RKO (cell line): ENCODE data around the gene CDHR3.
"Not testable (repeated sequence)": the region's sequence is repeated elsewhere in the genome, so short reads cannot be mapped to it uniquely, and the experiment has no call there.

Experiments used
- DNase-seq: peaks from one replicate; pipeline ENCODE4 v3.0.0-alpha.2; 2016; ENCODE audit warnings: low spot score

CDHR3 gene

DNA sequence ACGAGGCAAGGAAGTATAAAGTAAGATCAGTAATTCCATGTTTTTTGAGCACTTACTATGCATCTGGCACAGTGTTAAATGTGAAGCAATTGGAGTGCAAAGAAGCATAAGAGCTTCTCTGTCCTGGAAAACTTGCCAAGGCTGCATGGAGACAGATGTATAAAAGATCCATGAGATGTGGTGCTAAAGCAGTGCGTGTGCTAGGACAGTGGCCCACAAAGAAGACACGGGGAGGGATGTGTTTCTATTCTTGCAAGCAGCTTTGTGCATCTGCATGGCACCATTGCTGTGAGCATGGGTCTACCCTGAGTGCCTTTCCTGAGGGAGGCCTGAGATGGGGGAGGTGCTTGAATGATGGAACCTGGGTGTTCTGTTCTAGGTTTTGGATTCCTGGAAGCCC, 5.1 kb upstream of the CDHR3 start:
- no peak for DNase-seq

DNA sequence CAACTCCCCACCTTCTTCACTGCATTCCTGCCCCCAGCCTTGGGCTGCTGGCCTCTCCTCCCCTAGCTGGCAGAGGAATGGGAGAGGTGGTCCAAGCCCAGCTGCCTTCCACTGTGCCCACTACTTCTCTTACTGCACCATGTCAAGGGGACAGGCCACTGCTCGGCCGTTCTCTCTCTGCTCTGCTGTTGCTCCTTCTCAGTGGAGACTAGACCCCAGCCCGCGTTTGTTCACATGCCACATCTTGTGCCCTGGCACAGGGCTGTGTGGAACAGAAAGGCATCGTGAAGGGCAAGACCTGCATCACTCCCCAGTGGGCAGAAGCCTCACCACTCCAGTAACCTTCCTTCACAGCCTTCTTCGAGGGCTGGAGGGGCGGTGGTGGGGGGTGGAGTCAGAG, 711 bp upstream of the CDHR3 start:
- no peak for DNase-seq

DNA sequence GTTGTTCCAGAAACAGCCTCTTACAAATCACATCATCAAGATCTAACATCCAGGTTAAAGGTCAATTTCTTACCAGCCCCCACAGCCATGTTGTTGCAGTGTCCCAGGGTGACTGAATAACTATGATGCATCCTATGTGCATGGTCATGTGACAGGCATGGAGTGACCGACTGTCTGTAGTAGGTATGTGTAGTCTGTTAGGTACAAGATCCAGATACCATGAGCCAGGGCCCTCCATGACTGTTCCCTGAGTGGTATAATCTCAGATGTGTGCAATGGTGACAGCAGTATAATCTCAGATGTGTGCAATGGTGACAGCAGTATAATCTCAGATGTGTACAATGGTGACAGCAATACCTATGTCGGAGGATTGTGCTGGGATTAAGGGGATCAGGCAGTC, 8.8 kb downstream of the CDHR3 start:
- DNase-seq: peak; percentile 20

DNA sequence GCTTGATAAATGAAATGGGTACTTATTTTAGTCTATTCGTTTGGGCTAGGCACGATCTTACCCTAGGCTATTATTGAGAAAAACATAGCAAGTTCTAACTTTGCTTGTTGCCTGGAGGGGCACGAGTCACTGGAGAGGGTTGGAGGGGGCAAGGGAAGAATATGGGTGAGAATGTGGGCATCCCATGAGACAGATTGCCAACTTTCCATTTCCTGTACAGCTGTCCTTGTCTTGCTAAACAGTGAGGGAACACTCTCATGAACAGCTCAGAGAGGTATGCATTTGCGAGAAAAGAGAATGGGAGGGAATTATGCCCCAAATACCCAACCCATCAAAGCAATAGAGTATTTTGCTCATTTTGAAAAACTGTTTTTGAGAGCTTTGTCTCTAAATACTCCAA, 9.2 kb downstream of the CDHR3 start:
- DNase-seq: no peak

DNA sequence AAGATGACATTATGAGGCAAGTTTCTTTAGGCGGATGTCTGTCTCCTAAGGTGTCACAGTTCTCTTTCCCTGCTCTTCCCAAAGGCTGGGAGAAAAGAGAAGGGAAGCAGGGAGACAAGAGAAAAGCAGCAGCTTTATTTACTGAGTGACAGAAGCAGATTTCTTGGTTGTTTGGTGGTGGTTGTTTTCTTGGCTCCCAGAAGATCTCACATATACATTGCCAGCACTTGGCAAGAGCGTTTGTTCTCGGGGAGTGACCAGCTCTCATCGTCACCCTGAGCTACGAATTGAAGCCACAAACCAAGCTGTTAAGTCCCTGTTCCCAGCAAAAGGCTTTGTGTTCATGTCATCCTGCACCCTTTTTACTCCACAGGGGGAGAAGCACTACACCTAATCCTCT, 11.4 kb downstream of the CDHR3 start:
- no peak for DNase-seq

DNA sequence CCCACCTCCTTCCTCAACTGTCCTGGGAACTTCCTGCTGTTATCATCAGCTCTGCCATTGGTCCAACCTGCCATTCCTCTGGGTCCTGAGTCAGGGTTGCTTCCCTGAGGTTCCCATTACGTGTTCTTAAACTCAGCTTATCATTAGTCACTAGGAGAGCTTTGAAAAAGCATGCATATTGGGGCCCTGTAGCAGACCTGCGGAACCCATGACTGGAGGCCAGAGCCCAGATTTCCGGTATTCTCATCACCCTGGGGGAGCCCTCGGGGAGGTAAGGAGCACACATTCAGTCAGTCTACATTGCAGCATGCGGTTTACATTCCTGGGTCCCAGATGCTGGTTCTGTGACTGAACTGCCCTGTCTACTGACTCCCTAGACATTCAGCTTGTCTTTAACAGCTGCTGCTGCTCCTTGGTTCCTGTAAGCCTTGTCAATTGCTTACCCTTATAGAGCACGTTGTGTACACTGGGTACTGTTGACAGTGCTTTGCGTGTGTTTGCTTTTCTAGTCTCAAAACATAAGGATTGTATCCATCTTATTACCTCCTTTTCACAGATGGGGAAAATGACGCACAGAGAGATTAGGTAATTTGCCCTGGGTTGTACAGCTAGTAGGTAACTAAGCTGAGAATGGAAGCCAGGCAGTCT, 12.8 kb downstream of the CDHR3 start:
- peak; percentile 61 for DNase-seq

DNA sequence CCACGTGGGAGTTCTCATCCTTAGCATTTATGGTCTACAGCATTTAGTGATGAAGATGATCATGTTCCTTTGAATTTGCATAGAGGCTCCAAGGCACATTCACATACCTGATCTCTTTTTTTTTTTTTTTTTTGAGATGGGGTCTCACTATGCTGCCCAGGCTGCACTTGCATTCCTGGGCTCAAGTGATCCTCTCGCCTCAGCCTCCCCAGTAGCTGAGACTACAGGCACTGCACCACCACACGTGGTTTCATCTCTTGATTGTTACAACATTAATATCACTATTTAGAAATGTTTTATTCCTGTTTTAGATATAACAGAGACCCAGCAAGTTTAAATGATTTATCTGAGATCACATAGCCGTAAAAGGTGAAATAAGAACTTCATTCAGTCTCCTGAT, 13.8 kb downstream of the CDHR3 start:
- no peak for DNase-seq

DNA sequence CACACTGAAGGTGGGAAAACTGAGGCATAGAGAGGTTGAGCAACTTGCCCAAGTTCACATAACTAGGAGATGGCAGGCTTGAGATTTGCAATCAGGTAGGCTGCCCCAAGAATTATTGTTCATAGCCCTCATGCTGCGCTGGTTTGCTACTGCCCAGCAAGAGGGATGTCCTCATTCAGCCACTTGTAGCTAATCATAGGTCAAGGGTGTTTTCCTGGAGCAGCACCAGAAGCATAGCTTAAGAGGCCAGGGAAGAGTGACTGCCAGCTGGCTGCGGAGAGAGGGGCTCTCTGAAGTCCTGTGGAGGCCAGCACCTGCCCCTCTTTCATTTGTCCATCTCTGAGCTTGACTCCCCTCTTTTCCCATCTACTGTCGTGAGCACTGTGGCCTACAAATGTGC, 15.0 kb downstream of the CDHR3 start:
- no peak for DNase-seq

DNA sequence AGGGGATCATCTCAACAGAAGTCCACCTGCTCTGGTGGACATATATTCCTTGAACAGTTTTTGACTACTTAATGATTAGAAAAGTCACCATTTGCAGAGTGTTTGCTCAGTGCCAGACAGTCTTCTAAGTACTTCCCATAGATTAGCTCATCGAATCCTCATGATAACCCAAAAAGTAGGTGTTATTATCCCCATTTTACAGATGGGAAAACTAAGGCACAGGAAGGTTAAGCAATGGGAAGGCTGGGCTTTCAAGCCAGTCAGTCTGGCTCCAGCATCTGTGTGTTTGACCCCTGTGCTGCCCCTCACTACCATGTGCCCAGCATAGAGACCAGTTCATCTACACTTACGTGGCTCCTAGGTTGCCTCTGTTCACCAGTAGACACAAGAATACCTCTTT, 15.9 kb downstream of the CDHR3 start:
- DNase-seq: no peak

DNA sequence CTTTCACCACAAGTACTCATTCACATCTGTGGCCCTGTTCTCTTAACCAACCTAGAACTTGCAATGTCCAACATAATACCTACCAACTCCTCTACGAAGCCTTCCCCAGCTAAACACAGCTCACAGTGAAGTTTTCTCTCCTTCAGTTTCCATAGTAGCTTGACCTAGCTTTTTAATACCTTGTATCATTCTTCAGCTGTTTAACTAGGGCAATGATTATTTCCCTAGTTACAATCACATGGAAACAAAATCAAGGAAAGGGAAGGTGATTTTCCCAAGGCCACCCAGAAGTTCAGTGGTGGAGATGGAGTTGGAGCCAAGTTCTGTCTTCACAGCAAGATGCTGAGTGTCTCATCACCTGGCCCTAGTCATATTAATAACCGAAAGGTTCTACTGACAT, 16.3 kb downstream of the CDHR3 start:
- no peak for DNase-seq

DNA sequence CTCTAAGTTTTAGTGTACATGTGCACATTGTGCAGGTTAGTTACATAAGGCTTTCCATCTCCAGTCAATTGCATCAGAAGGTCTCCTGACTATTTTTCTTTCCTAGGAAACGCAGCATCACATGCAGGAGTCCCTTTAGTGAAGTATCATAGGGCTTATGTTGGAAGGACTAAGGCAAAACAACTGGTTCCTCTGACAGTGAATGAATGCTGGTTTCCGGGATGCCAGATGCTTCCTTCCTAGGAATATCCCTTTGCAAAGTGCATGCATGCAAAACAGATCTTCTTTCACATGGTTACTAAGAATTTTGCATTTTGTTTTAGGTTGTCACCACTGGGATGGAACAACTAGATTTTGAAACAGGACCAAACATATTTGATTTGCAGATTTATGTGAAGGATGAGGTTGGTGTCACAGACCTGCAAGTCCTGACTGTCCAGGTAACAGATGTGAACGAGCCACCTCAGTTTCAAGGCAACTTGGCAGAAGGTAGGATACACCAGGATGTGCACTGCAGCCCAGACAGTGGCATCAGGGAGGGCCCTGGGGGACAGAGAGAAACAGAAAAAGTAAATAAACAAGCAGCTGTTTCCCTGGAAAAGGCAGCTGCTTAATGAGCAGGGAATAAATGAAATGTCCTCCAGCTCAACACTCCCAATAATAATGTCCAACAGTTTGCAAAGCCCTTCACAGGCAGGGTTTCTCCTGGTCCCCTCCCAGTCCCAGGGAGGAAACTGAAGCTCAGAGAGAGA, 17.8 kb downstream of the CDHR3 start:
- no peak for DNase-seq

DNA sequence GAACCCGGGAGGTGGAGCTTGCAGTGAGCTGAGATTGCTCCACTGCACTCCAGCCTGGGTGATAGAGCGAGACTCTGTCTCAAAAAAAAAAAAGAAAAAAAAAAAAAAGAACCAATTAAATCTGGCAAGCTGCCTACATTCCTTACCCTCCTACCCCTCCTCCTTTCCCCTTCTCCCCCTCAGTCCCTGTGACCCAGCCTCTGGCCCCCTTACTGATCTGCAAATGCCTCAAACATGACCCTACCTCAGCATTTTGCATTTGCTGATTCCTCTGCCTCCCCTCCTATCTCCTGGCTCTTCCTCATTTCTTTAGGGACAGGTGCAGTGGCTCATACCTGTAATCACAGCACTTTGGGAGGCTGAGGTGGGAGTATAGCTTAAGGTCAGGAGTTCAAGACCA, 19.3 kb downstream of the CDHR3 start:
- no peak for DNase-seq

DNA sequence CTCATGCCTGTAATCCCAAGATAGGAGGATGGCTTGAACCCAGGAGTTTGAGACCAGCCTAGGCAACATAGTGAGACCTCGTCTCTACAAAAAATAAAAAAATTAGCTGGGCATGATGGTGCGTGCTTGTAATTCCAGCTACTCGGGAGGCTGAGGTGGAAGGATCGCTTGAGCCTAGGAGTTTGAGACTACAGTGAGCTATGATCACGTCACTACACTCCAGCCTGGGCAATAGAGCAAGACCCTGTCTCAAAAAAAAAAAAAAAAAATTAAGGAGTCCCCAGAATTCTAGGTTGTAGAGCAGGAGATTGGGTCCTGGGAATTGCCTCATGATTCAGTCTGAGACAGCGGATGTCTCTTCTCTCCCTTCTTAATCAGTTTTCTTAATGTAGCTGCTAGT, 21.7 kb downstream of the CDHR3 start:
- not testable (repeated sequence) for DNase-seq

DNA sequence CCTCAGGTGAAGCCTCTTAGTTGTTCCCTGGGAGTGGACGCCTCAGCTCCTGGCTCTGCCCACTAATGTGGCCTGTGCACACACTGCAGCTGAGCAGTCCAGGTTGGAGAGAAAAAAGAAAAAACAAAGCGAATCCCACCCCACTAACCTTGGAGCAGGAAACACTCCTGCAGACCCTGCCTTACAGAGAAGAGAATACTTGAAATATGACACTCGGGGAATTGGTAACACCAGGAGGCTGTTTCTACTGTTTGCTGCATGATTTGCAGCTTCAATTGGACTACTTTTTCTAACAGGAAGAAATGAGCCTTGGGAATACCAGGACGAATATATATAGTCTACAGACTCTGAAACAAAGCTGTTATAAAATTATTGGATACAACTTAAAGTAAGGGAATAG, 22.2 kb downstream of the CDHR3 start:
- no peak for DNase-seq

DNA sequence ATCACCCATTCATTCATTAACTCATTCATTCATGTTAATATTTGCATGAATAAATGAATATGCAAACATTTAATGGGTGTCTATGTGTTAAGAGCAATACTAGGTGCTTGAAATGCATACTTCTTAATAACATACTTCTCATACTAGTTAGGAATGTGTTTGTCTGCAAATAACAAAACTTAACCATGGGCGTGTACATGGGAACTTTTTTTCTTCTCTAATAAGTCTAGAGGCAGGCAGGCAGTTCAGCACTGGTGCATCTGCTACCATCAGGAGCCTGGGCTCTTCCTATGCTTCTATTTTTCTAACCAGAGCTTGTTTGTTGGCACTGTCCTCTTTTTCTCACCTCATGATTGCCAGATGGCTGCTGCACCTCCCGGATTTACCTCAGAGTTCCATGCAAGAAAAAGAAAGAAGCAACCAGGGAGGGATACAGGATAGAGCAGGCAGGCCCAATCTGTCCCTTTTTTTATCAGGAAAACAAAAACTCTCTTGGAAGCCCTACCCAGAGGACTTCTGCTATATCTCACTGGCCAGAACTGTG, 22.7 kb downstream of the CDHR3 start:
- no peak for DNase-seq

DNA sequence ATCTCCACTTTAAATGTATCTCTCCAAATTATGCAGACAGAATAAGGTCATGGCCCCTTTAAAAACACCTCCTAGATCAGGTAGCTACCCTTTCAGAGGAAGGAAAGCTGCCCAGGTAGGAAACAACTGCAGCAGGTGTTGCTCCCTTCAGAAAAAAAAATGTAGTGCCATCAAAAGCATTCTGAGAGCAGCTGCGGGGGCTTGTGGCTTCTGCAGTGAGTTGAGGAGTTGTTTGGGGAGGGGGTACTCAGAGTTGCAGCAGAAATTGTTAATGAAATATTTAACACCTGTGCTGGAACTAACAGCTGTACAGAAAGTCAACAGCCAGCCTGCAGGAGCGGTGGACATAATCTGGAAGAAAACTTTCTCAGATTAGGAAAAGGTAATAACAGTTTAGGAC, 24.0 kb downstream of the CDHR3 start:
- DNase-seq: no peak

DNA sequence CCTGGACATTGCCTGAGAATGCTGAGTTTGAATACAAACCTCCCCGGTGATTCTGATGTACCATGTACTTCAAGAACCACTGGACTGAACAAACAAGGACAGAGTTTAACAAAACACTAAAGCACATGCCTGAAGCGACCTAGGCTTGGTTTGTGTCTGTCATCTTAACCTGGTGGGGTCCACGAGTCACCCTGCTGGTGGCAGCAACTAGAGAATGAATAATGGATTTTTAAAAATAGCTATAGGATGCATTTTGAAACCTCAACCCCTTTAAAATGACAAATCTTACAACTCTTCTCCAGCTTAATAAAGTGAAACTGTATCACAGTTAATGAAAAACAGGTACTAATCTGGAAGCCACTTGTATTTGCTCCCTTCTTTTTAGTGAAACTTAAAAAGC, 25.2 kb downstream of the CDHR3 start:
- no peak for DNase-seq

DNA sequence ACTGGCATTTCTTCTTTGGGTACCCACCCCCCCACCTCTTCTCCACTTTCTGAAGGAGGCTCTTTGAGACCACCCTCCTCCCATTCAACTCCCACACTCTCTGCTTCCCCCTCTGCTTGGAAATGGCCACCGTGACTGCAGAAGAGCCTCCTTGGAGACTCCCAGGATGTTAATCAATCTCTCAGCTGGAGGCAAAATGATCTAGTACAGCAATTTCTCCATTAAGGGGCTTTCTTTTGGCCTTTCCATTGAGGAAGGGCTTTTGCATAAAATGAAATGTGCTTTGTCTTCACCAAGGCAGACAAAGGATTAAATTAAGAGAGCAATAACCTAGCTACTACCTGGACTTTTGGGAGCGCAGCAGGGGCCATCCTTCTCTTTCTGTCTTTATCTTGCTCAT, 26.1 kb downstream of the CDHR3 start:
- no peak for DNase-seq

DNA sequence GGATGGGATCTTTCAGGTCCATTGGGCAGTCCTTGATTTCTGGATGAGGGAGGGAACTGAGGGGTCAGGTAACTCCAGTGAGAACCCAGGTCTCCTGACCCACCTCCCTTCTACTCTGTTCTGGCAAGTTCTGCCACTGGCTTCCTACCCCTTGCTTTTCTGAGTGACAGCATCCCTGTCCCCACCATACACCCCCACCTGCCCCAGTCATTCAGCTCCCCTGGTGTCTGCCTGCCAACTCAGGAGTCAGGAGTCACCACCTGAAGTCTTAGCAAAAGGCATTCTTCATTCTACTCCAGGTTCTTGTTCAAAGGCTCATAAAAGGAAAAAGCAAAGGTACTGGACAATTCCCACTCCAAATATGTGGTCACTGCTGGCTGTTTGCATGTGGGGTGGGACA, 26.6 kb downstream of the CDHR3 start:
- no peak for DNase-seq

DNA sequence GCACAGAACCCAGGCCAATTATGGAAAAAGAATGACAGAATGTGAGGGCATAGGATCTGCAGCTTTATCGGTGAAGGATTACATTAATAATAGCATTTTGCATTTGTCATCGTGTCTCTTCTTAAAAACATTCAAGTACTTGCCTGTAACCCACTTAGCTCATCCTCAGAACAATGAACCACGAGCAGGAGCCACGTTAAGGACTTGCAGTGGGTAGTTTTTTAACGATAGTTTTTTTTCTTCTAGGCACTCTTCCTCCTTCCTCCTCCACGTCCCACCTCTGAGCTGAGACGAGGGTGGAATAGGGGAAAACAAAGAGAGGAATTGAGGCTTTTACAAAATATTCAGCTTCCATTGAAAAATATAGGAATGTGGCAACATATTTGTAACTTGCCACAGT, 27.1 kb downstream of the CDHR3 start:
- DNase-seq: no peak

DNA sequence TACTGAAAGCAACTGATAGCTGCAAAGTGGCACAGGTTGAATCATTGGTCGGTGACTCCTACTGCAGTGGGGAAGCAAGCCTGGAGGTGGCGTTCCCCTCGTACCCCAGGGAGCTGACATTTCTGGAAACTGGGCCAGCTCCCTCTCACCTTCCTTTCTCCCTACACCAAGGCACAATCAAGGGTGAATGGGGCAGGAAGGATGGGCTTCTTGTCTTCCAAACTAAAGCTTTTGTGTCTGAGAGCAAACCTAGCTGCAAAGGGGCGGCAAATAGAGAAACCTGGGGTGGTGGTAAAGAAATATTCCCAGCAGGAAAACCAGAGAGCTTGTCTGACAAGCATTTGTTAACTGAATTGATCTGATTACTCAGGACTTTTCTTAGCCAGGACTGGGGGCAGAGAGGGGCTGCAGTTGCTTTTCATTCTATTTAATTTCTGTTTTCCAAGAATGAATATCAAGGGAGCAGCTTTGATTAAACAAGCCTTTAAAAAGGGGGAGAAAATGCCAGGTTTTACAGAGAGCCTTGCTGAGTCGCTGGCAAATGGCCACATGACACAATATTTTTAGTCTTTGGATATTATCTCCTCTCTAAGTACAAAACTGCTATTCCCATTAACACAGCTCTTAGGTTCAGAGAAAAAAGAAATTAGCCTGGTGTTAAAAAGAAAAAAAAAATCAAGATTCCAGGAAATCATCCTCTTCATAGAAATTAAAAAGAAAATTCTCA, 27.8 kb downstream of the CDHR3 start:
- peak; percentile 37 for DNase-seq

DNA sequence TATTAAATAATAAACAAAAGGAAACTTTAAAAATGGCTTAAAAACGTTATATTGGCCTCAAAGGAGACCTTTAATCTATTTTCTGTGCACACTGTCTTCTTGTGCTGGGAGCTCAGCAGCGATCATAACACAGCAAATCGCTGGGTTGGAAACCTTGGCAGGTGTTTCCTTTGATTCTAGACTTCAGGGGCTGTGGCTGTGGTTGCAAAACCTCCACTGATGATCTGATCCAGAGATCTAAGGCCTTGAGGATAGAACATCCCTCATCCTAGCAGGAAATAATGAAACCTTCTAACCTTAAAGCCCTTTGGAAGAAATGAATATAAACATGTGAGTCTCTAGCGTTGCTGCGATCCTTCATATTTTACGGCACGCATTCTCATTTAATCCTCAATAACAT, 29.8 kb downstream of the CDHR3 start:
- DNase-seq: no peak
